Kidney epithelial cell (primary cell): ENCODE results near the gene SYNE3. TPM values are rescaled to one million over a fixed set of nuclear protein-coding genes. Genes with fewer than 3 reads are reported as not detected.

ENCODE experiments used
- DNase-seq: peaks from one replicate; pipeline ENCODE4 v3.0.0-alpha.2; 2010; ENCODE audit warnings: low read depth
- H3K27me3 ChIP-seq: 2 replicates; pipeline ENCODE4 v1.6.0; 2011; ENCODE audit warnings: low read length; ENCODE audit not compliant: control insufficient read depth, insufficient read depth
- H3K36me3 ChIP-seq: 2 replicates; pipeline ENCODE4 v1.5.1; 2011; ENCODE audit warnings: low read length; ENCODE audit not compliant: control insufficient read depth, insufficient read depth
- H3K4me3 ChIP-seq: 2 replicates; pipeline ENCODE4 v1.5.1; 2011; ENCODE audit warnings: low read depth, mild to moderate bottlenecking, control low read depth, low read length
- CTCF ChIP-seq: IDR thresholded peaks from 2 replicates; pipeline ENCODE4 v1.5.1; 2011; ENCODE audit warnings: mild to moderate bottlenecking, moderate library complexity, low read length, control low read depth, inconsistent platforms; ENCODE audit not compliant: insufficient read depth, poor library complexity, severe bottlenecking
- total RNA-seq: library from RNA; depleted of rRNA; stranded (reverse); fragments of >200 nt; gene quantifications from 2 replicates; pipeline ENCODE4 v1.2.3, GENCODE V29; 2015

SYNE3 gene
- total RNA-seq, 1 donor from 2014 or later, result 2.2 TPM

- no peak for DNase-seq
- Histone ChIP-seq H3K4me3 (no peak overlapping the region), H3K27me3 (no peaks in the 10 kb centered on the region), H3K36me3 (no peaks in the 10 kb centered on the region)
- TF ChIP-seq CTCF, result no peak
Observed at GRCh38 chr14:95477411-95478269, 38.8 kb downstream of the SYNE3 start.

- no peaks in the 10 kb centered on the region for H3K36me3 ChIP-seq
- no peak for TF ChIP-seq CTCF
- no peaks in the 10 kb centered on the region for H3K27me3 ChIP-seq
- no peak overlapping the region for H3K4me3 ChIP-seq
- DNase-seq, result no peak
Observed at GRCh38 chr14:95476747-95477146, 39.7 kb downstream of the SYNE3 start.

- no peak overlapping the region for H3K4me3 ChIP-seq
- no peak for DNase-seq
- no peak for TF ChIP-seq CTCF
- no peaks in the 10 kb centered on the region for H3K36me3 ChIP-seq
- no peaks in the 10 kb centered on the region for H3K27me3 ChIP-seq
Observed at GRCh38 chr14:95475540-95476240, 40.8 kb downstream of the SYNE3 start.

GRCh38 chr14:95474941-95475340, 41.5 kb downstream of the SYNE3 start:
- no peaks in the 10 kb centered on the region for H3K36me3 ChIP-seq
- DNase-seq, result no peak
- no peak overlapping the region for H3K4me3 ChIP-seq
- no peaks in the 10 kb centered on the region for H3K27me3 ChIP-seq
- TF ChIP-seq CTCF, result no peak

GRCh38 chr14:95474486-95474885, 42.0 kb downstream of the SYNE3 start:
- no peak for TF ChIP-seq CTCF
- Histone ChIP-seq H3K4me3 (no peak overlapping the region), H3K27me3 (no peaks in the 10 kb centered on the region), H3K36me3 (no peaks in the 10 kb centered on the region)
- no peak for DNase-seq
